NCI-H2196 treated with DMSO at 0.1 percent for 48 hours (cell line): ENCODE results near the gene NOL4L.
"Not testable (repeated sequence)": the region's sequence is repeated elsewhere in the genome, so short reads cannot be mapped to it uniquely, and the experiment has no call there.

Experiments
- DNase-seq: peaks from one replicate; lab custom pipeline; 2025; ENCODE audit not compliant: unreplicated experiment; lab: John Stamatoyannopoulos, UW

NOL4L gene

GRCh38 chr20:32474717-32474966 is 110.5 kb downstream of the NOL4L start:
- no peak for DNase-seq

GRCh38 chr20:32474009-32474716 is 111.0 kb downstream of the NOL4L start:
- no peak for DNase-seq

GRCh38 chr20:32473231-32474008 is 111.7 kb downstream of the NOL4L start:
- no peak for DNase-seq

- DNase-seq, result no peak
These were observed 112.4 kb downstream of the NOL4L start for GRCh38 chr20:32472581-32473207.

GRCh38 chr20:32470940-32471339 is 114.2 kb downstream of the NOL4L start:
- DNase-seq, result no peak

GRCh38 chr20:32470025-32470861 is 114.9 kb downstream of the NOL4L start:
- no peak for DNase-seq

- DNase-seq, result no peak
These were observed 116.3 kb downstream of the NOL4L start for GRCh38 chr20:32468860-32469259.

GRCh38 chr20:32468313-32468640 is 116.9 kb downstream of the NOL4L start:
- no peak for DNase-seq

- no peak for DNase-seq
These were observed 117.4 kb downstream of the NOL4L start for GRCh38 chr20:32467506-32468312.

- no peak for DNase-seq
These were observed 118.2 kb downstream of the NOL4L start for GRCh38 chr20:32466739-32467505.

- not testable (repeated sequence) for DNase-seq
These were observed 119.0 kb downstream of the NOL4L start for GRCh38 chr20:32465901-32466675.

- no peak for DNase-seq
These were observed 119.8 kb downstream of the NOL4L start for GRCh38 chr20:32465092-32465900.

GRCh38 chr20:32464401-32465091 is 120.6 kb downstream of the NOL4L start:
- DNase-seq, result no peak

- no peak for DNase-seq
These were observed 121.3 kb downstream of the NOL4L start for GRCh38 chr20:32463642-32464400.

GRCh38 chr20:32462900-32463641 is 122.1 kb downstream of the NOL4L start:
- DNase-seq, result no peak

- no peak for DNase-seq
These were observed 123.1 kb downstream of the NOL4L start for GRCh38 chr20:32461836-32462600.
